Nephron (organoid): ENCODE measurements around the gene ZNF710.
A peak's percentile ranks its signal among the peaks of the same experiment; 100 is the strongest.

Experiments
- H3K27ac Mint-ChIP-seq, 3 experiments: 2 replicates each; pipeline ENCODE4 v1.8.0; 2020; ENCODE audit warnings: mixed read lengths in 3 of 3, mild to moderate bottlenecking in 2 of 3, moderate library complexity in 1 of 3
- H3K27me3 Mint-ChIP-seq: 2 replicates; pipeline ENCODE4 v1.8.0; 2021; ENCODE audit warnings: low read depth, mild to moderate bottlenecking, moderate library complexity, mixed read lengths
- H3K36me3 Mint-ChIP-seq: 2 replicates; pipeline ENCODE4 v1.8.0; 2020; ENCODE audit warnings: low read depth, mixed read lengths
- H3K4me1 Mint-ChIP-seq: 2 replicates; pipeline ENCODE4 v1.8.0; 2020; ENCODE audit warnings: mixed read lengths
- H3K4me3 Mint-ChIP-seq, 3 experiments: 2 replicates each; pipeline ENCODE4 v1.8.0; 2020; ENCODE audit warnings: mild to moderate bottlenecking in 3 of 3, mixed read lengths in 3 of 3, moderate library complexity in 2 of 3
- H3K9me3 Mint-ChIP-seq: 2 replicates; pipeline ENCODE4 v1.8.0; 2020; ENCODE audit warnings: mixed read lengths
- TF ChIP-seq, protein P1 (sequence below), 3 experiments: fragments of 200-600 bp; sonication (generic); IDR thresholded peaks; one replicate each; pipeline ENCODE4 v1.5.0; 2021; ENCODE audit warnings: antibody characterized with exemption in 3 of 3; ENCODE audit not compliant: unreplicated experiment in 3 of 3

The ZNF710 gene

DNA sequence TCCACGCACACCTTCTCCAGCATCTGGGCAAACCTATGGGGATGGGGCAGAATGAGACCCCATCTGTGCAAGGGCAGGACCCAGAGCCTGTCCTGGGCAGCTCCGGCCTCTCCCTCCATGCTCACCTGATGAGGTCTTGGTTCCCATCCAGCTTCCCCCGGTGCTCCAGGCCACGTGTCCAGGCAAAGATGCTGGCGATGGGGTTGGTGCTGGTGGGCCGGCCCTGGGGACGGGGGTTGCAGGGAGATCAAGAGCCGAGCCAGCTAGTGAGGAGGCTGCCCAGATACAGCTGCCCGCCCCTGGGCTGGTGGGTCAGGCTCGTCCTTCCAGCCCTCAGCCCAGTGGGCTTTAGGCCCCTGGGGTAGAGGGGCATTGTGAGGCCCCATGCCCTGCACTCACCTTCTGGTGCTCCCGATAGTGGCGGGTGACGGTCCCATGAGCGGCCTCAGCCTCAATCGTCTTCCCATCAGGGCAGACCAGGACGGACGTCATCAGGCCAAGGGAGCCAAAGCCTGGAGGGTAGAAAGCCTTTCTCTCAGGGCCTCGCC lies 83.8 kb downstream of the ZNF710 start:
- no peaks in the 10 kb centered on the region for H3K27me3 Mint-ChIP-seq
- TF ChIP-seq, protein P1, sequence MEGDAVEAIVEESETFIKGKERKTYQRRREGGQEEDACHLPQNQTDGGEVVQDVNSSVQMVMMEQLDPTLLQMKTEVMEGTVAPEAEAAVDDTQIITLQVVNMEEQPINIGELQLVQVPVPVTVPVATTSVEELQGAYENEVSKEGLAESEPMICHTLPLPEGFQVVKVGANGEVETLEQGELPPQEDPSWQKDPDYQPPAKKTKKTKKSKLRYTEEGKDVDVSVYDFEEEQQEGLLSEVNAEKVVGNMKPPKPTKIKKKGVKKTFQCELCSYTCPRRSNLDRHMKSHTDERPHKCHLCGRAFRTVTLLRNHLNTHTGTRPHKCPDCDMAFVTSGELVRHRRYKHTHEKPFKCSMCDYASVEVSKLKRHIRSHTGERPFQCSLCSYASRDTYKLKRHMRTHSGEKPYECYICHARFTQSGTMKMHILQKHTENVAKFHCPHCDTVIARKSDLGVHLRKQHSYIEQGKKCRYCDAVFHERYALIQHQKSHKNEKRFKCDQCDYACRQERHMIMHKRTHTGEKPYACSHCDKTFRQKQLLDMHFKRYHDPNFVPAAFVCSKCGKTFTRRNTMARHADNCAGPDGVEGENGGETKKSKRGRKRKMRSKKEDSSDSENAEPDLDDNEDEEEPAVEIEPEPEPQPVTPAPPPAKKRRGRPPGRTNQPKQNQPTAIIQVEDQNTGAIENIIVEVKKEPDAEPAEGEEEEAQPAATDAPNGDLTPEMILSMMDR (IDR thresholded peaks at IDR 0.05; ENCODE audit: unreplicated experiment in 3 of 3): no peak
- H3K9me3 Mint-ChIP-seq: no peaks in the 10 kb centered on the region
- no peak overlapping the region for H3K4me3 Mint-ChIP-seq
- no peak overlapping the region for H3K27ac Mint-ChIP-seq
- peaks cover 59% of the 10 kb centered on the region for H3K36me3 Mint-ChIP-seq
- H3K4me1 Mint-ChIP-seq: no peaks in the 10 kb centered on the region

DNA sequence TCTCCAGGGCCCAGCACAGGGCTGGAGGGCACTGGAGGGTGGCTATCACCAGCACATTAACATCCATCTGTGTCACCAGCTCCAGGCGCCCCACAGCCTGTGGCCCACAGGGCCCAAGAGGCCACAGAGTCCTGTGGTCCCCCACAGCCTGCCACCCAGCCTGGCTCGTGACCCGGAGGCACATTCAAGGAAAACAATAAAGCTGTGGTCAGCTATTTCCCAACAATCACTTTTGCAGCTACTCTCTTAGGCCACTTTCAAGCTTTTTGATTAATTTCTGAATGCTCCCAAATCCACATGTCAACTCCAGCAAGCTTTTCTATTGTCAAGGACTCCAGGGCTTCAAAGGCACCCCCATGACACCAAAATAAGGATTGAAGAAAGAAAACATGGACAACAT lies 84.4 kb downstream of the ZNF710 start:
- TF ChIP-seq, protein P1 (IDR thresholded peaks at IDR 0.05; ENCODE audit: unreplicated experiment in 3 of 3): no peak
- H3K9me3 Mint-ChIP-seq: no peaks in the 10 kb centered on the region
- H3K27me3 Mint-ChIP-seq: no peaks in the 10 kb centered on the region
- H3K4me3 Mint-ChIP-seq: no peak overlapping the region
- peaks cover 60% of the 10 kb centered on the region for H3K36me3 Mint-ChIP-seq
- no peaks in the 10 kb centered on the region for H3K4me1 Mint-ChIP-seq
- peak overlapping the region in 1 of 3 experiments; percentile 51 for H3K27ac Mint-ChIP-seq

DNA sequence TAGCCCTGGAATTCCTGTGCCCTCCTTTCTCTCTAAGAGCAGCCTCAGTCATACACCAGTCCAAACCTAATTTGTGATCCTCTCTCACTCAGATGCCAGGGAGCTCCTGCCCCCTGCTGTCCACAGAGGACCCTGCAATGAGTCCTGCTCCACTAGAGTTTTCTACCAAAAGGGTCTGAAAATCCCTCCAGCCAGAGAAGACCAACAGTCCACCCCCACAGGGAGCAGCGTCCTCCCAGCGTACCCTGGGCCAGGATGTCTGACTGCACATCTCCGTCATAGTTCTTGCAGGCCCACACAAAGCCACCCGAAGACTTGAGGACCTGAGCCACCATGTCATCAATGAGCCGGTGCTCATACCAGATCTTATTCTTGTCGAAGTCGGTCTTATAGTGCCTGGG lies 85.7 kb downstream of the ZNF710 start:
- H3K36me3 Mint-ChIP-seq: peaks cover 69% of the 10 kb centered on the region
- no peaks in the 10 kb centered on the region for H3K27me3 Mint-ChIP-seq
- no peaks in the 10 kb centered on the region for H3K4me1 Mint-ChIP-seq
- no peaks in the 10 kb centered on the region for H3K9me3 Mint-ChIP-seq
- H3K4me3 Mint-ChIP-seq: no peak overlapping the region
- TF ChIP-seq, protein P1 (IDR thresholded peaks at IDR 0.05; ENCODE audit: unreplicated experiment in 3 of 3): peak; percentile 44 to 57 (median 47)
- H3K27ac Mint-ChIP-seq: no peak overlapping the region

DNA sequence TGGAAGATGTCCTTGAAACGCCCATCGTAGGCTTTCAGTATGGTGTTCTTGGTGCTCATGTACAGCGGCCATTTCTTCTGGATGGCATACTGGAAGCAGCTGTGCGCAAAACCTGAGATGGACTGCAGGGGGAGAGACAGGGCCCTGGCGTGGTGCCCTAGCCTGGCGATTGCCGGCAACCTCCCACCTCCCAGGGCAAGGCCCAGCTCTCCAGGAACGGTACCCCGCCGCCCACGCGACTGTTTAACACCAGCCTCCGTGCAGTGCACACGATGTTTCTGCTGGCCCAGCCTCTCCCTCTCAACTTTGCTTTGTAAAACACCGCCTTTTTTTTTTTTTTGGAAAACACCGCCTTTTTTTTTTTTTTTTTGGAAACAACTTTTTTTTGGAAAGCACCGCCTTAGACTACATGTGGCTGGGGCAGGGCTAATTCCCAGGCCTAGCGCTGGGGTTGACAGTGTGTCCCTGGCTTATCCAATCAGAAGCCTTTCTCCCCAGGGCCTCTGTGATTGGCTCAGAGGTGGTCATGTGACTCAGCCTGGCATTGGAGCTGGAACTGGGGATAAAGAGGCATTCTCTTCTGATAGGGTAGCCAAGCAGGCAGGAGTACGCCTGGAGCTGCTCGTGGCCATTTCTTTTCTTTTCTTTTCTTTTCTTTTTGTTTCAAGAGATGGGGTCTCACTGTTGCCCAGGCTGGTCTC lies 86.5 kb downstream of the ZNF710 start:
- Mint-ChIP-seq H3K9me3 (no peaks in the 10 kb centered on the region), H3K27ac (no peak overlapping the region), H3K4me1 (no peaks in the 10 kb centered on the region), H3K36me3 (peaks cover 71% of the 10 kb centered on the region), H3K27me3 (no peaks in the 10 kb centered on the region), H3K4me3 (no peak overlapping the region)
- TF ChIP-seq, protein P1 (IDR thresholded peaks at IDR 0.05; ENCODE audit: unreplicated experiment in 3 of 3): no peak

DNA sequence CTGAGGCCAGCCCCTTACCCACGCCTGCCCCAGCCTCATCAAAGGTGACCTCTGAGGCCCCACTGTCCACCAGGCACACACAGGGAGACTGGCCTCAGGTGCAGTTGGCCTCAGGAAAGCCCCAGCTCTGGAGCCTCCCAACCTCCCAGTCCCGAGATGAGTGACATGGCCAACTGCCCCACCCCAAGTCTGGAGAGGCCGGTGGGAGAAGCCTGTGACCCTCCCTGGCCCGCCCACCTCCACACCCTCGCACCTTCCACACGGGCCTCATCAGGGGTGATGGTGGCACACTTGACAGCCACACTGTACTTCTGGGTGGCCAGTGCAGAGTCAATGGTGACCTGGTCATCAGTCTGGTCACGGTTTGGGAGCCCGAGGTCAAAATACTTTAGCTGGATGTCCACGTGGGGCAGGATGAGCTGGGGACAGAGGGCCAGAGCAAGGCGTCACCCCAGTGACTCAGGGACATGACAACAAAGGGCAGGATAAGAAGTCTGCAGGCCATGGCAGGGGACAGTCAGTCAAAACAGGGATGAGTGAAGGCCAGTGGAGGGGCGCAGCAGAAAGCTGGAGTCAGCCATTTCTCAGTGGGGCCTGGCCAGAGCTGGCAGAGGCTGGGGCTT lies 89.2 kb downstream of the ZNF710 start:
- H3K4me3 Mint-ChIP-seq: no peak overlapping the region
- TF ChIP-seq, protein P1 (IDR thresholded peaks at IDR 0.05; ENCODE audit: unreplicated experiment in 3 of 3): no peak
- peaks cover 64% of the 10 kb centered on the region for H3K36me3 Mint-ChIP-seq
- H3K9me3 Mint-ChIP-seq: no peaks in the 10 kb centered on the region
- peaks cover 10% of the 10 kb centered on the region for H3K4me1 Mint-ChIP-seq
- H3K27ac Mint-ChIP-seq: no peak overlapping the region
- no peaks in the 10 kb centered on the region for H3K27me3 Mint-ChIP-seq
